Panc1 (cell line): ENCODE results near the gene JMJD1C. TPM values are rescaled to one million over a fixed set of nuclear protein-coding genes. Genes with fewer than 3 reads are reported as not detected.

Experiments used
- ATAC-seq: fragments of 200-7000 bp; cut with Tn5 transposase; 2 replicates; pipeline ENCODE4 v1.9.1; 2020; ENCODE audit warnings: mild to moderate bottlenecking, moderate library complexity
- BruUV-seq: library from RNA; stranded (reverse); fragments of 400-500 nt; replicated peaks from 2 replicates; lab custom pipeline; 2021; lab: Mats Ljungman, UMichigan
- CTCF ChIA-PET: fragments of 300-600 bp; sonication (Branson Sonifier 250); formaldehyde crosslinking; loops from one replicate; lab custom pipeline; 2022; ENCODE audit warnings: antibody characterized with exemption; lab: Charles Lee
- POLR2A ChIA-PET: fragments of 300-600 bp; sonication (Branson Sonifier 250); formaldehyde crosslinking; loops from one replicate; lab custom pipeline; 2022; ENCODE audit warnings: antibody characterized with exemption; lab: Charles Lee
- DNase-seq: peaks from one replicate; pipeline ENCODE4 v3.0.0-alpha.2; 2010; ENCODE audit warnings: low read depth, low spot score
- H3K27ac ChIP-seq: 2 replicates; pipeline ENCODE4 v1.5.1; 2011; ENCODE audit warnings: mild to moderate bottlenecking, low read length, inconsistent platforms
- H3K27me3 ChIP-seq: fragments of 200-500 bp; sonication (Bioruptor generic); 2 replicates; pipeline ENCODE4 v1.6.0; 2014; ENCODE audit warnings: low read length, inconsistent platforms; ENCODE audit not compliant: control insufficient read depth, insufficient read depth
- H3K36me3 ChIP-seq: fragments of 200-500 bp; sonication (Bioruptor generic); 2 replicates; pipeline ENCODE4 v1.5.1; 2014; ENCODE audit warnings: inconsistent platforms, mild to moderate bottlenecking, low read length, moderate library complexity; ENCODE audit not compliant: control insufficient read depth, insufficient read depth
- H3K4me1 ChIP-seq: 2 replicates; pipeline ENCODE4 v1.5.1; 2011; ENCODE audit warnings: inconsistent platforms, mild to moderate bottlenecking, low read length, moderate library complexity; ENCODE audit not compliant: control insufficient read depth, insufficient read depth
- H3K4me3 ChIP-seq, 2 experiments: 2 replicates each; pipeline ENCODE4 v1.5.1; 2011 to 2012; ENCODE audit warnings: low read depth in 2 of 2, low read length in 2 of 2, mild to moderate bottlenecking in 2 of 2, inconsistent platforms in 1 of 2, moderate library complexity in 1 of 2
- H3K9me3 ChIP-seq: fragments of 200-500 bp; sonication (Bioruptor generic); 2 replicates; pipeline ENCODE4 v1.5.1; 2014; ENCODE audit warnings: low read depth, mild to moderate bottlenecking, inconsistent platforms, low read length, moderate library complexity; ENCODE audit not compliant: control insufficient read depth, insufficient read depth
- CTCF ChIP-seq: fragments of 450-650 bp; IDR thresholded peaks from 2 replicates; pipeline ENCODE4 v1.5.1; 2017; ENCODE audit warnings: mild to moderate bottlenecking
- POLR2AphosphoS5 ChIP-seq: IDR thresholded peaks from 2 replicates; pipeline ENCODE4 v1.6.1; 2012; ENCODE audit warnings: mild to moderate bottlenecking, low read depth, low read length, moderate library complexity
- REST ChIP-seq, 2 experiments: IDR thresholded peaks; 2 replicates each; pipeline ENCODE4 v1.6.1; 2011 to 2012; ENCODE audit warnings: low read depth in 2 of 2, control low read depth in 1 of 2, low read length in 1 of 2, mild to moderate bottlenecking in 1 of 2, moderate library complexity in 1 of 2; ENCODE audit not compliant: insufficient read depth in 1 of 2
- SIN3A ChIP-seq: IDR thresholded peaks from 2 replicates; pipeline ENCODE4 v1.6.1; 2012; ENCODE audit warnings: low read depth, mild to moderate bottlenecking, low read length, moderate library complexity, borderline replicate concordance; ENCODE audit not compliant: insufficient read depth
- TCF7L2 ChIP-seq: IDR thresholded peaks from 2 replicates; pipeline ENCODE4 v1.6.1; 2011; ENCODE audit warnings: mild to moderate bottlenecking, low read depth, low read length, inconsistent platforms
- in situ Hi-C: cut with HindIII; loops from 2 replicates; pipeline ENCODE4 v1.10.0; 2016; ENCODE audit warnings: low sequenced_read_pairs, low pct_unique_long_range_greater_than_20kb
- intact Hi-C: fragments of 100-400 bp; cut with micrococcal nuclease; formaldehyde crosslinking; loops from one replicate; pipeline ENCODE4 v1.10.0; 2022; ENCODE audit not compliant: unreplicated experiment
- total RNA-seq: library from RNA; stranded (reverse); gene quantifications from one replicate; pipeline ENCODE4 v1.2.1, GENCODE V29; 2021; ENCODE audit not compliant: unreplicated experiment

JMJD1C gene
- total RNA-seq, 1 experiment from 2014 or later, result 88.3 TPM

GRCh38 chr10:63318491-63318890 lies 147.3 kb downstream of the JMJD1C start:
- intact Hi-C loops (no loop called here), in situ Hi-C loops (no loop called here)
- Histone ChIP-seq H3K9me3 (no peaks in the 10 kb centered on the region), H3K27ac (no peak overlapping the region), H3K36me3 (no peaks in the 10 kb centered on the region), H3K4me3 (no peak overlapping the region), H3K27me3 (no peaks in the 10 kb centered on the region), H3K4me1 (no peaks in the 10 kb centered on the region)
- no peak for ATAC-seq
- TF ChIP-seq REST (IDR thresholded peaks at IDR 0.05; ENCODE audit: insufficient read depth in 1 of 2, low read depth in 2 of 2, low read length in 1 of 2) (no peak), CTCF (no peak), POLR2AphosphoS5 (no peak), SIN3A (no peak), TCF7L2 (no peak)
- BruUV-seq, result no TSS peak
- no peak for DNase-seq
- ChIA-PET POLR2A (interaction anchor here (0.7 kb wide), 1 partner anchor 26 kb away, joined by 4 read pairs; no protein-coding TSS in a partner anchor), CTCF (no interaction called here)

GRCh38 chr10:63314020-63314419 lies 151.8 kb downstream of the JMJD1C start:
- Histone ChIP-seq H3K4me3 (no peak overlapping the region), H3K36me3 (no peaks in the 10 kb centered on the region), H3K27me3 (no peaks in the 10 kb centered on the region), H3K4me1 (no peaks in the 10 kb centered on the region), H3K9me3 (no peaks in the 10 kb centered on the region), H3K27ac (no peak overlapping the region)
- CTCF ChIA-PET, result no interaction called here
- in situ Hi-C loops (no loop called here), intact Hi-C loops (no loop called here)
- no TSS peak for BruUV-seq
- no peak for ATAC-seq
- no peak for DNase-seq
- TF ChIP-seq POLR2AphosphoS5, result no peak
- TF ChIP-seq CTCF, result no peak
- TF ChIP-seq SIN3A, result no peak
- TF ChIP-seq REST (IDR thresholded peaks at IDR 0.05; ENCODE audit: insufficient read depth in 1 of 2, low read depth in 2 of 2, low read length in 1 of 2), result no peak
- no peak for TF ChIP-seq TCF7L2
- POLR2A ChIA-PET, result no interaction called here
